Fibroblast of skin of right biceps (primary cell): ENCODE results near the gene PLD4.
"Not testable (repeated sequence)": the region's sequence is repeated elsewhere in the genome, so short reads cannot be mapped to it uniquely, and the experiment has no call there.

Source experiments
- DNase-seq: peaks from one replicate; pipeline ENCODE4 v3.0.0-alpha.2; 2013

The PLD4 gene

GRCh38 chr14:104924421-104925213 is at the start of gene PLD4:
TSS of gene PLD4 (plus strand) at chr14:104924879. CDS start at chr14:104927141, 2,262 bp downstream.
- no peak for DNase-seq

GRCh38 chr14:104875412-104875751 is 49.3 kb upstream of the PLD4 start:
- DNase-seq: no peak

- DNase-seq: no peak
These were observed 48.9 kb upstream of the PLD4 start for GRCh38 chr14:104875811-104876210.

GRCh38 chr14:104876251-104876699 is 48.4 kb upstream of the PLD4 start:
- peak; percentile 42 for DNase-seq

GRCh38 chr14:104877066-104877805 is 47.4 kb upstream of the PLD4 start:
- no peak for DNase-seq

GRCh38 chr14:104877806-104878550 is 46.7 kb upstream of the PLD4 start:
- DNase-seq: no peak

- DNase-seq: no peak
These were observed 46.1 kb upstream of the PLD4 start for GRCh38 chr14:104878582-104878981.

- no peak for DNase-seq
These were observed 45.3 kb upstream of the PLD4 start for GRCh38 chr14:104879201-104879982.

GRCh38 chr14:104879983-104880565 is 44.6 kb upstream of the PLD4 start:
- no peak for DNase-seq

- DNase-seq: no peak
These were observed 44.0 kb upstream of the PLD4 start for GRCh38 chr14:104880584-104881210.

GRCh38 chr14:104881369-104881979 is 43.2 kb upstream of the PLD4 start:
- DNase-seq: no peak

GRCh38 chr14:104882325-104882973 is 42.2 kb upstream of the PLD4 start:
- DNase-seq: no peak

- DNase-seq: no peak
These were observed 41.6 kb upstream of the PLD4 start for GRCh38 chr14:104882991-104883660.

- no peak for DNase-seq
These were observed 40.9 kb upstream of the PLD4 start for GRCh38 chr14:104883681-104884361.

GRCh38 chr14:104884381-104884780 is 40.3 kb upstream of the PLD4 start:
- DNase-seq: not testable (repeated sequence)

- no peak for DNase-seq
These were observed 39.4 kb upstream of the PLD4 start for GRCh38 chr14:104885031-104885972.

- no peak for DNase-seq
These were observed 38.5 kb upstream of the PLD4 start for GRCh38 chr14:104885973-104886689.
